ENCODE data around the gene VAPB. TPM values are rescaled to one million over a fixed set of nuclear protein-coding genes. Genes with fewer than 3 reads are reported as not detected.

The VAPB gene
- total RNA-seq, 1 donor: 17.2 TPM

DNA sequence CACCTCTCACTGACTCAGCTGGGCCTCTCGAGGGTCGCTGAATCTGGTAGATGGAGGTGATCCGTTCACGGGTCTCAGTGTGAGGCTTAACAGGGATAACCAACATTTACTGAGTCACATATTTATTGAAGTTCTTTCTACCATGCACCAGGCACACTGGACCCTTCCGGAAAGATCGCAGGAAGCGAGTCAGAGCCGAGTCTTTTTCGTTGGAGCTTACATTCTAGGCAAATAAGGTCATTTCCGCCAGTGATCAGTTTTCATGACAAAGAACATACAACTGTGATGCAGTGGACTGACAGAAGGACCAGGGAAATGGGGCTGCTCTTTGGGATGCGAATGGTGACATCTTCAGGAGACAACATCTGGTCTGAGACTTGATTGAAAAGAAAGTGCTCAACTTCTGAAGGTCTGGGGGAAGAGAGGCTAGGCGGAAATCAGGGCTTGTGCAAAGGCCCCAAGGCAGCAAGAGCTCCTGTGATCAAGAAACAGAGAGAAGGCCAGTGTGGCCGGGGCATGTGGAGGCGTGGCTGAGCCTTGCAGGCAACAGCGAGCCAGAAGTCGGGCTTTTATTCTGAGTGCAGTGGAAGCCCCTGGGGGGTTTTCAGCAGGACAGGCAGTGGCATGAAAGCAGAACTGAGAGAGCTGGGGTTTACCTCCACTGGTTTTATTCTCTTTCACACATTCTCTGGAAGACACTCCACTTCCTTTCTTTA is 69.5 kb downstream of the VAPB start:
- no peak for DNase-seq (ENCODE audit: low read depth)
- TF ChIP-seq, protein P1, sequence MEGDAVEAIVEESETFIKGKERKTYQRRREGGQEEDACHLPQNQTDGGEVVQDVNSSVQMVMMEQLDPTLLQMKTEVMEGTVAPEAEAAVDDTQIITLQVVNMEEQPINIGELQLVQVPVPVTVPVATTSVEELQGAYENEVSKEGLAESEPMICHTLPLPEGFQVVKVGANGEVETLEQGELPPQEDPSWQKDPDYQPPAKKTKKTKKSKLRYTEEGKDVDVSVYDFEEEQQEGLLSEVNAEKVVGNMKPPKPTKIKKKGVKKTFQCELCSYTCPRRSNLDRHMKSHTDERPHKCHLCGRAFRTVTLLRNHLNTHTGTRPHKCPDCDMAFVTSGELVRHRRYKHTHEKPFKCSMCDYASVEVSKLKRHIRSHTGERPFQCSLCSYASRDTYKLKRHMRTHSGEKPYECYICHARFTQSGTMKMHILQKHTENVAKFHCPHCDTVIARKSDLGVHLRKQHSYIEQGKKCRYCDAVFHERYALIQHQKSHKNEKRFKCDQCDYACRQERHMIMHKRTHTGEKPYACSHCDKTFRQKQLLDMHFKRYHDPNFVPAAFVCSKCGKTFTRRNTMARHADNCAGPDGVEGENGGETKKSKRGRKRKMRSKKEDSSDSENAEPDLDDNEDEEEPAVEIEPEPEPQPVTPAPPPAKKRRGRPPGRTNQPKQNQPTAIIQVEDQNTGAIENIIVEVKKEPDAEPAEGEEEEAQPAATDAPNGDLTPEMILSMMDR (IDR thresholded peaks at IDR 0.05; ENCODE audit: insufficient read depth, low read length): no peak
- no peak overlapping the region for H3K4me3 ChIP-seq (ENCODE audit: low read depth, low read length)

DNA sequence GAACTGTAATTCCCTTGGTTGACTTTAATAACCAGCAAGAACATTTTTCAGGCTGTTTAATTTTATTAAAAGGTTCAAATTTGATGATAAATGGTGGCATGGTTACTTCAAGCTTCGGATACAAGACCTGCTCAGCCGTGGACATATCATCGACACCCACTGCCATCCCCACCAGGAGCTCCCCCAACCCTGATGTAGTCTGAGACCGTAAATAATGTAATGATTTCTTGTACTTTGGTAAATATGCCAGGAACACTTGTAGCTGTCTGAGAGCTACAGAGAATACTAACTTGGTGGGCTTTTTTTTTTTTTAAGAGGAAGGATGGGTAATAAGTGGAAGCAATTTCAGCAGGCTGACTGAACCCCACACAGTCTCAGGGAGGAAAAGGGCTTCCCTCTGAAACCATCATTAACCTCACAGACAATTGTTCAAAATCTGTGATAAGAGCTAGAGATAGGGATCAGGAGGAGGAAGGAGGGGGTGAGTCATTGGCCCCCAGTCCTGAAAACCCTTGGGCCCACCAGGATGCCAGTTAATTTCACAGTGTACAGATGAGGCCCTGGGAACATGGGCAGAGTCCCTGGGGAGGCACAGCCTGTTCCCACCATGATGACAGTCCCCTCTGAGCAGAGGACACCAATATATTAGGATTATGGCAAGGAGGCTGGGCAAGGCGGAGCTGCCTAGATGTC is 70.2 kb downstream of the VAPB start:
- H3K4me3 ChIP-seq (ENCODE audit: low read depth, low read length): no peak overlapping the region
- no peak for DNase-seq (ENCODE audit: low read depth)
- TF ChIP-seq, protein P1 (IDR thresholded peaks at IDR 0.05; ENCODE audit: insufficient read depth, low read length): no peak

DNA sequence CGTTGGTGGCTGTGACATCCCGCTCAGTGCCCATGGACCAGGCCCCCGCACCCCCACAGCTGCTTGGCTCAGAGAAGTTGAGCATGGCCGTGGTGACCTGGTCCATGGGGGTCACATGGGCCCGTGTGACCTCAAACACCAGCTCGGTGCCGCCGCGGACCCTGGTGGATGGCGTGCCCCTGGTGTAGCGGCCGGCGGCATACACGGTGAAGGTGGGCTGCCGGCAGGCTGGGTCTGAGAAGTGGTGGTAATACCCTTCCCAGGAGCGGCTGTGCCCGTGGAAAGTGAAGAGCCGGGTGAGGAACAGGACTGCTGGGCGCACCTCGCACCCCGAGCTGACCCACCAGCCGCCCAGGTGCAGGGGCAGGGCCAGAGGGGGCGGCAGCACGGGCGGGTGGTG is 72.1 kb downstream of the VAPB start:
- no peak for DNase-seq (ENCODE audit: low read depth)
- H3K4me3 ChIP-seq (ENCODE audit: low read depth, low read length): no peak overlapping the region
- TF ChIP-seq, protein P1 (IDR thresholded peaks at IDR 0.05; ENCODE audit: insufficient read depth, low read length): no peak

DNA sequence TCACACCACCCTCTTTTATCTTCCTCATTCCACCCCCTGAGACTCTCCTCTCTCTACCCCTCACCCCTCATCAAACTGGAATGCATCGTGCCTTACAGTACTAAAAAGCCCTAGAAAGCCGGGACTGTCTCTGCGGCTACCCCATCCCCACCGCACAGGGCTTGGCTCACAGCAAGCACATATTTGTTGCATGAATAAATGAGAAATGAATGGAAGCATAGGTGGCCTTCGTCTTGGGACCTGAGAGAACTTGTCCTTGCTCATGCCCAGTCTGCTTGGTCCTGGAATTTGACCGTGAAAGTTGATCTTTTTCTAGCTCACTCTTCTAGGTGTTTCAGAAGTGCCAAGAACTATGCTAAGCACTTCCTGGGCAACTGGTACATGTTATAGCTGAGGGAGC is 72.9 kb downstream of the VAPB start:
- TF ChIP-seq, protein P1 (IDR thresholded peaks at IDR 0.05; ENCODE audit: insufficient read depth, low read length): no peak
- H3K4me3 ChIP-seq (ENCODE audit: low read depth, low read length): no peak overlapping the region
- DNase-seq (ENCODE audit: low read depth): no peak

DNA sequence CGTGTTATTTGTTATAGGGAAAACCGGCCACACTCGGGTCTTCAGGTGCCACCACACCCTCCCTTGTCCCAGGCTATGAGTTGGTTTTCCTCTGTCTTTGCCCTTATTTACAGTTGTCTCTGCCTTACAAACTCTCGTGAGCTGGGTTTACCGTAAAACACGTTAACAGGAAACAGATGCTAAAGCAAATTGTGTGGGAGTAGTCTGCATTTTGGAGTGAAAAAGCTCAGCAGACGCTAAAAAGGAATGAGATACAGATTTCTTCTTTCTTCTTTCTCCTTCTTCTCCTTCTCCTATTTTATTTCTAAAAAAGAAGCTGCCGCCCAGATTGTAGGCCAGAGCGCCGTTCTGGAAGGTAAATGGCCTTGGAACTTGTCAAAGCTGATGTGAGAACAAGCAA is 74.2 kb downstream of the VAPB start:
- H3K4me3 ChIP-seq (ENCODE audit: low read depth, low read length): no peak overlapping the region
- TF ChIP-seq, protein P1 (IDR thresholded peaks at IDR 0.05; ENCODE audit: insufficient read depth, low read length): no peak
- no peak for DNase-seq (ENCODE audit: low read depth)

DNA sequence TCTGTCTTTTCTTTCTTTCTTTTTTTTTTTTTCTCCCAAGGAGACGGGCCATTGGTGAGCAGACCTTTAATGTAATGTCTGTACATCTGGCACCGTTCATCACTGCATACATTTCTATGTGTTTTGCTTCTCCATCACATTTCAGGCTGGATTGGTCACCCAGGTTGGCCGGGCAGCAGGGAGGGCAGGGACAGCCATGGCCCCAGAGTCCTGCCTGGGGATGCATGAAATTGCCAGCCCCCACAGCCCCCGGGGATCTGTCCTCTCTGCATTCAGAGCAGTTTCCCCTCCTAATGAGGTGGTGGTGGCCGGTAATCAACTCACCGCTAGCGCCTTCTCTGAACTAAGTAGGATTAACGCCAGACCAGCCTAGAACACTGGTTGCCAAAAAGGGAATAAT is 75.8 kb downstream of the VAPB start:
- DNase-seq (ENCODE audit: low read depth): no peak
- no peak overlapping the region for H3K4me3 ChIP-seq (ENCODE audit: low read depth, low read length)
- TF ChIP-seq, protein P1 (IDR thresholded peaks at IDR 0.05; ENCODE audit: insufficient read depth, low read length): no peak

All from fibroblast of the aortic adventitia (primary cell).